HG02973 (cell line): Measurements from ENCODE around the gene DMBT1.

Experiments used
- ATAC-seq: cut with Tn5 transposase; IDR thresholded peaks from one replicate; pipeline ENCODE4 v1.9.1; 2021; ENCODE audit warnings: moderate library complexity; ENCODE audit not compliant: unreplicated experiment

The DMBT1 gene

DNA sequence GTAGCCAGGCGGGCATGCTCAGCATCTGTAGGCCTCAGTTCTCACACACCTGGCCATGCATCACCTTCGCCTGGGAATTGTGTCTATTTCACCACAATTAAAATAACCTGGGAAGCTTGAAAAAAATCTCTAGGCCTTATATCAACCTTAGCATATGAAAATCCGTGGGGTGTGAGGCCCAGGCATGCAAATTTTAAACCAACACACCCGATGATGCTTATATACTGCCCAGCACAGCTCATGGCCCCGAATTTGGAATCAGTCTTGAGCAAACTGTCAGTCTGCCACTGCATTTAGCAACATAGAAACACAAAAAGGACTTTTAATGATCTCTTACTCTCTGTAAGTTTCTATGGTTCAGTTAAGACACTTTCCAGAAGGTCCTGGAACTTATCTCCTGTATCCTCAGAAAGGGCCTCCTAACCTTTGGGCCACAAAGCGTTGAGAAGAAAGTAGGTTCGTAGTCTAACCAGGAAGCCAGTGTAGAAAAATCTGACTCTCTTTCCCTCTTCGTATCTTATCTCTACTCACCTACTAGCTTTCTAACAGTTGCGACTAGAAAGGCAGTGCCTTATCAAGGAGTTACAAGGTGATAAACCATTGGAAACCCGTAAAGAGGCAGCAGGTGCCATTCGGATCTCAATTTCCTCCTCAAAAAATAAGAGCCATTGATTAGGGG is 12.0 kb upstream of the DMBT1 start:
- ATAC-seq: no peak

GRCh38 chr10:122549636-122550035 is 10.9 kb upstream of the DMBT1 start:
- no peak for ATAC-seq

DNA sequence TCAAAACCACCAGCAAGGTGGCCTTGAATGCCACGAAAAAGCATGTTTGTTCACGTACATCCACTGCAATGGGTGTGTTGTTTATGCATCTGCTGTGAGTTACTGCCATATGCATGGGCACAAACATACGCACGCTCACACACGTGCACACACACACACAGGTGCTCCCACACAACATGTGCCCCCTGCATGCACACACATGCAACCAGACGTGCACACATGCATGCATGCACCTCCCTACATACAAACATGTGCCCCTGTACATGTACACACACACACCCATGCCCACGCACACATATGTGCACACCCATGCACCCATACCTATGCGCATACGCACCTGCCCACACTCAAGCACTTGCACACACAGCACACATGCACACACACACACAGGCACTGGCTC is 10.1 kb upstream of the DMBT1 start:
- ATAC-seq: no peak

DNA sequence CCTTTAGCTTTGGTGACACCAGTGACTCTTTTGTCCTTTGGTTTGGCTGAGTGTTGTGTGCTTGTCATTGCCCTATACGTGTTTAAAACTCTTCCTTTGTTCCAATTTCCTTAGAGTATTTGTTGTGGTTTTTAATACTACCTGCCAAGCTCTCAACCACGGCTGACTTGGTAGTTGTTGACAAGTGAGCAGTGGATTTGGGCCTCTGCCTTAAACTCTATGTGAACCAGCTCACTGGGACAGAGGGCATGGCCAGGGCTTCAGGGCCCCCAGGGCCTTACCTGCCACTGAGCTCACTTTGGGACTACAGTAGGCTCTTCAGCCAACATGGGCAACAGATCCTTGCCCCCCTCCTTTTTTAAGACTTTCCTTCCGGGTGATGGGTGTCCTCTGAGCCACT is 9.6 kb upstream of the DMBT1 start:
- ATAC-seq: no peak

DNA sequence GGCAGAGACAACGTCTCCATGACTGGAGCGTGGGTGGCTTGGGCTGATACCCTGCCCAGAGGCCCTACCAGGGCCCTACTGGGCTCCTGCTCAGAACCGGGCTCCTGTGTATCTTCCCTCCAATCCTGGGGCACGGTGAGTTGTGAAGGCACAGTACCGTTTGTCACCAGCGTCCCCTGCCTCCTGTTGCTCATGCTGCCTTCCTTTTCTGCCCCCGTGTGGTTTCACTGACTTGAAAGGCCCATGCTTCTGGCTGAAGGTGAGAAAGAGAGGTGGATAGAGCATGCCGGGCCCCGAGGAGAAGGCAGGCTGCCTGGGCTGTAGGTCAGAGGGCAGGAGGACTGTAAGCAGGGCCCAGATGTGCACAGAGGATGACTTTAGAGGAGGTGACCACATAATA is 9.1 kb upstream of the DMBT1 start:
- no peak for ATAC-seq

- ATAC-seq: no peak
These were observed 7.2 kb upstream of the DMBT1 start for GRCh38 chr10:122553341-122553740.

GRCh38 chr10:122554131-122555036 is 6.2 kb upstream of the DMBT1 start:
- ATAC-seq: no peak

- no peak for ATAC-seq
These were observed 5.1 kb upstream of the DMBT1 start for GRCh38 chr10:122555442-122555841.

DNA sequence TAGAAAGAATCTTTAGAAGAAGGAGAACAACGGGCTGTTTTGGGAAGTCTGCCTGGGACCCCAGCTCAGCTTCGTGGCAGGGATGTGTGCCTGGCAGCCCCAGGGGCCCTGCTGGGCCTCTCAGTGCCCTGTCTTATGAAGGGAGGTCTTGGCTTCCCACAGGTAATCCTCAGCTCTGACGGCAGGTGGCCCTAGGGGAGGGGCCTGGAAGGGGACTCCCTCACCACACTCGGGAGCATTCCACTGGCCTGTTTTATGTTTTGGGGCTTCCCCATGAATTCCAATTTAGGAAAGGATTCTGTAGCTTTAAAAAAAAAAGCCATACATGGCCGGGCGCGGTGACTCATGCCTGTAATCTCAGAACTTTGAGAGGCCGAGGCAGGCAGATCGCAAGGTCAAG is 3.0 kb upstream of the DMBT1 start:
- no peak for ATAC-seq

GRCh38 chr10:122558452-122558851 is 2.1 kb upstream of the DMBT1 start:
- ATAC-seq: no peak

GRCh38 chr10:122559228-122559627 is 1.3 kb upstream of the DMBT1 start:
- no peak for ATAC-seq

DNA sequence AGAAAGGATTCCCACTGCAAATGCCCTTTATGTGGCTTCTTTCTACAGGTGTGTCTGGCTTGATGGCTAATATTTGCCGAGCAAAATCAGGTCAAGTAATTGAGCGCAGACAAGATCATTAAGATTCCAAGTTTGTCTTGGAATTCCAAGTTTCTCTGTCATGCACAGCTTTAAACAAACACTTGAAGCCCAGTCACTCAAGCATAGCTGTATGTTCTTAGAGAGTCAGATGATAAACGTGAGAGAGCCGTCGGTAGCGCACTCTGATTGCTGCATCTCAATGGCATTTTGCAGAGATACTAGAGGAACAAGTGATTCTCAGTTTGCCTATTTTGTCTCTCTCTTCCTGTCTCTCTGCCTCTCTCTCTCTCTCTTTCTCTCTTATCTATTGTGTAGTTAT is 658 bp downstream of the DMBT1 start:
- no peak for ATAC-seq

DNA sequence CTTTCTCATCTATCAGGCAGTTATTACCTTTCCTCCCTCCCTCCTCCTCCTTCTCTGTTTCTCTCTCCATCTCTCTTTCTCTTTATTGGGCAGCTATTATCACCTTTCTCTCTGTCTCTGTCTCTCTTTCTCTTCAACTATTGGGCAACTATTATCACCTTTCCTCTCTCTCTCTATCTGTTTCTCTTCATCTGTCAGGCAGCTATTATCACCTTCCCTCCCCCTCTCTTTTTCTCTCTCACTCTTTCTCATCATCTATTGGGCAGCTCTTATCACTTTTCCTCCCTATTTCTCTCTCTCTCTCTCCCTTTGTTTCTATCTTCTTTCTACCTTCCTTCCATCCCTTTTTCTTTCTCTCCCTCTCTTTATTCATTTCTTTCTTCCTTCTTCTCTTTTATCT is 1.2 kb downstream of the DMBT1 start:
- no peak for ATAC-seq

DNA sequence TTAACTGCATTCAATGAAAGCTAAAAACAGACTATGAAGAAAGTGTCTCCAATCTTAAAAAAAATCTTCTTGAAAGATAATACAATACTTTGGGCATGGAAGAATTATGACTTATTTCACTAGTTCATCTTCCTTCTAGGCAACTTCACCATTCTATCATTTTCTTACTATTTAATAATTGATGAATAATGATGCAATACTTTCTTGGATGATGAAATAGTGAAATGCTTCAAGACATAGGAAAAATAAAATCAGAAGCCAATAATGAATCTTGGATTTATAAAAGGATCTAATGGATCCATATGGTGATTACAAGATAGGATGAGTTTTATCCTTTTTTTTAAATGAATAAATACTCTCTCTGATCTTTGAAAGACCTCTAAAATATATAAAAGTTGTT is 4.4 kb downstream of the DMBT1 start:
- no peak for ATAC-seq

DNA sequence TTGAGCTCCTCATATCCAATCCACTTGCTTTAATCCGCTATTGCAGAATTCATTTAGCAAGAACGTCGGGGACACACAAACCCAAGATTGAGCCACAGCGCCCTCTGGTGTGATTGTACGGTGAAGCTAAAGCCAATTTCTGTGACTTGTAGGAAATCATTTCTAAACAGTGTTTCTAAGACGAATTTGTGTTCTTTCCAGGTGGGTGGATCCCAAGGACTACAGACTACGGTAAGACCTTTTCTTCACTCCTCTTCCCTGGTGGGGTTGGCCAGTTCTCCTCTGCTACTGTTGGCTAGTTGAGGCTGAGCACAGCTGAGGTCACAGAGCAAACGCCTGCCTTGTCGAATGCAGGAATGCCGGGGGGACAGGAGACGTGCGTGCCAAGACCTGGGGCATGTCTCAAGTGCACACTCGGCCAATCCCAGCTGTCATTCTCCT is 5.2 kb downstream of the DMBT1 start:
- no peak for ATAC-seq

DNA sequence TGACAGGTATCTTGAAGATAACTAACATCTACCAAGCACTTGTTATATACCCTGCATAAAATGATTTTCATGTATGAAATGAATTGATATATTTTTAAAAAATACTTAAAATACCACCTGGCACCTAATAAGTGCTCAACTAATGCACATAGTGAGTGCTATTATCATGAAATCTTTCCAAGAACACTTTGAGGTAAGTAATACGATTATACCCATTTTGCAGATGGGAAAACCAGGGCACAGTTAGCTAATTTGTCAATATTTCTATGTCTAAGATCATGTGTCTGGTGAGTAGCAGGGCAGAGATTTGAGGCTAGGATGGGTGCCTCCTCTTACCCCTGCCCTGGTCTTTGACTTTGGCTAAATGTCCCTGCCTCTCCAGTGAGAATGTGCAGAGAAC is 6.1 kb downstream of the DMBT1 start:
- no peak for ATAC-seq

- ATAC-seq: no peak
These were observed 6.6 kb downstream of the DMBT1 start for GRCh38 chr10:122567056-122567660.

DNA sequence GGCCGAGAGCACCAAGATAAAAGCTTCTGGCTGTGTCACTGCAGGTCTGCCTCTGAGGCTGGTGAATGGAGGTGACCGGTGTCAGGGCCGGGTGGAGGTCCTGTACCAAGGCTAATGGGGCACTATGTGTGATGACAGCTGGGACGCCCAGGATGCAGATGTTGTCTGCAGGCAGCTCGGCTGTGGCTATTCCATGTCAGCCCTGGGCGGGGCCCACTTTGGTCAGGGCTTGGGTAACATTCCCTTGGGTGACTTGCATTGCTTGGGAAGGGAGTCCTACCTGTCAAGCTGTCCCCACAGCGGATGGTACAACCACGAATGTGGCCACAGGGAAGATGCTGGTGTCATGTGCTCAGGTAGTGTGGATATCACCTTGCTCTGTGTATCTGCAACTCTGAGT is 8.0 kb downstream of the DMBT1 start:
- no peak for ATAC-seq

GRCh38 chr10:122570920-122571319 is 10.4 kb downstream of the DMBT1 start:
- no peak for ATAC-seq

DNA sequence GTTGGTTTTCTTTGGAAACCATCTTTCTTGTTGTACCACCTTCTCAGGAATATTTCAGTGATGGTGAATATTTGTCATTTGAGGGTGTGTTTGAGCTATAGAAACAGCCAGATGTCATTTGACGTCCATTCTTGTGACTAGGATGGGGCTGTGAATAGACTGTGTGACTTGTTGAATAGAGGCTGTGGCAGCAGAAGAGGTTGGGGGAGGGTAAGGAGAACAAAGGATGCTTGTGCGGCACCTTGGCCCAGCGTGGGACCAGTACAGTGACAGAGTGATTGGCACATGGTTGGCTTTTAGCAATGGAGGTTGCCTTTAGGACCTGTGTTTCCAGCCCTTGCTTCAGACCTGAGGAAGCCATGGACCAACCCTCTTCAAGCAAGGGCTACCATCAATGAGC is 11.3 kb downstream of the DMBT1 start:
- no peak for ATAC-seq

- no peak for ATAC-seq
These were observed 15.2 kb downstream of the DMBT1 start for GRCh38 chr10:122575776-122576175.

- ATAC-seq: no peak
These were observed 15.7 kb downstream of the DMBT1 start for GRCh38 chr10:122576291-122576690.
